Large intestine (tissue), 3 donors: ENCODE measurements around the gene ALG12. TPM values are rescaled to one million over a fixed set of nuclear protein-coding genes. Genes with fewer than 3 reads are reported as not detected.

Source experiments
- DNase-seq, 2 donors: peaks; one replicate each; pipeline versions ENCODE4 v3.0.0 to v3.0.0-alpha.2; 2013
- H3K27ac ChIP-seq: one replicate; pipeline ENCODE4 v1.5.1; 2013; ENCODE audit warnings: low read length
- H3K27me3 ChIP-seq: 2 replicates; pipeline ENCODE4 v1.6.1; 2013; ENCODE audit warnings: low read length; ENCODE audit not compliant: control insufficient read depth, insufficient read depth
- H3K36me3 ChIP-seq: 2 replicates; pipeline ENCODE4 v1.6.1; 2013; ENCODE audit warnings: low read length; ENCODE audit not compliant: control insufficient read depth, insufficient read depth
- H3K4me1 ChIP-seq: one replicate; pipeline ENCODE4 v1.6.1; 2013; ENCODE audit warnings: low read length; ENCODE audit not compliant: control insufficient read depth, insufficient read depth
- H3K4me3 ChIP-seq: one replicate; pipeline ENCODE4 v1.5.1; 2013; ENCODE audit warnings: low read length
- H3K9me3 ChIP-seq: one replicate; pipeline ENCODE4 v1.6.1; 2013; ENCODE audit warnings: mild to moderate bottlenecking, low read depth, low read length, moderate library complexity; ENCODE audit not compliant: control insufficient read depth
- WGBS: methylation state at CpG from one replicate; pipeline ENCODE4 v1.1.5; 2013; ENCODE audit warnings: low lambda C conversion rate; ENCODE audit not compliant: insufficient coverage; 5-methylcytosine and 5-hydroxymethylcytosine counted together
- polyA plus RNA-seq: library from polyadenylated mRNA; unstranded; fragments of 120-200 nt; gene quantifications from one replicate; pipeline ENCODE4 v1.2.1, GENCODE V29; 2013

ALG12 gene
- polyA plus RNA-seq, 1 donor: 27.8 TPM

DNA sequence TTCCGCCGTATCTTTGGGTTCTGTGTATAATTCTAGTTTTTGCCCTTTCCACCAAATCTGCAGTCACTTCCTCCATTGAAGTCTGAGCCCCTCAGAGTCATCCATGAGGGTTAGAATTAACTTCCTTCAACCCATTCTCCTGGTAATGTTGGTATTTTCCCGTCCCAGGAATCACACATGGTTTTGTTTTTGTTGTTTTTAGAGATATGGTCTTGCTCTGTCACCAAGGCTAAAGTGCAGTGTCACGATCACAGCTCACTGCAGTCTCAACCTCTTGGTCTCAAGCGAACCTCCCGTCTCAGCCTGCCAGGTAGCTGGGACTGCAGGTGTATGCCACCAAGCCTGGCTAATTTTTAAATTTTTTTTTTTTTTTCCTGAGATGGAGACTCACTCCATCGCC, 45.9 kb downstream of the ALG12 start:
- 100% methylated on average over 3 of the region's 7 CpGs for WGBS
- no peak overlapping the region for H3K4me3 ChIP-seq

DNA sequence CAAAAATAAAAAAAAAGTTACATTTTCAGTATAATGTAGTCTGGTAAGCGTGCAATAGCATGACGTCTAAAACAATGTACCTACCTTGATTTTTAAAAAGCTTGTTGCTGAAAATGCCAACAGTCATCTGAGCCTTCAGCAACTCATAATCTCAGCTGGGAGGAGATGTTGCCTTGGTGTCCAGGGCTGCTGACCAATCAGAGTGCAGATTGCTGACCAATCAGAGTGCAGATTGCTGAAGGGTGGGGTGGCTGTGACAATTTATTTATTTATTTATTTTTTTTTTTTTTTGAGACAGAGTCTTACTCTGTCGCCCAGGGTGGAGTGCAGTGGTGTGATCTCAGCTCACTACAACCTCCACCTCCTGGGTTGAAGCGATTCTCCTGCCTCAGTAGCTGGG, 46.8 kb downstream of the ALG12 start:
- peaks cover under 1% of the 10 kb centered on the region for H3K36me3 ChIP-seq
- H3K27ac ChIP-seq: no peak overlapping the region
- H3K9me3 ChIP-seq: peaks cover 27% of the 10 kb centered on the region
- no peak for DNase-seq
- no peak overlapping the region for H3K4me3 ChIP-seq
- no peaks in the 10 kb centered on the region for H3K4me1 ChIP-seq
- no CpG with 5 or more reads among the region's 4 CpGs for WGBS
- no peaks in the 10 kb centered on the region for H3K27me3 ChIP-seq

More for the DNA sequence above, 45.9 kb downstream of the ALG12 start:
- Histone ChIP-seq H3K27ac (no peak overlapping the region), H3K4me1 (no peaks in the 10 kb centered on the region), H3K36me3 (peaks cover 5% of the 10 kb centered on the region), H3K27me3 (no peaks in the 10 kb centered on the region), H3K9me3 (peaks cover 19% of the 10 kb centered on the region)
- no peak for DNase-seq

DNA sequence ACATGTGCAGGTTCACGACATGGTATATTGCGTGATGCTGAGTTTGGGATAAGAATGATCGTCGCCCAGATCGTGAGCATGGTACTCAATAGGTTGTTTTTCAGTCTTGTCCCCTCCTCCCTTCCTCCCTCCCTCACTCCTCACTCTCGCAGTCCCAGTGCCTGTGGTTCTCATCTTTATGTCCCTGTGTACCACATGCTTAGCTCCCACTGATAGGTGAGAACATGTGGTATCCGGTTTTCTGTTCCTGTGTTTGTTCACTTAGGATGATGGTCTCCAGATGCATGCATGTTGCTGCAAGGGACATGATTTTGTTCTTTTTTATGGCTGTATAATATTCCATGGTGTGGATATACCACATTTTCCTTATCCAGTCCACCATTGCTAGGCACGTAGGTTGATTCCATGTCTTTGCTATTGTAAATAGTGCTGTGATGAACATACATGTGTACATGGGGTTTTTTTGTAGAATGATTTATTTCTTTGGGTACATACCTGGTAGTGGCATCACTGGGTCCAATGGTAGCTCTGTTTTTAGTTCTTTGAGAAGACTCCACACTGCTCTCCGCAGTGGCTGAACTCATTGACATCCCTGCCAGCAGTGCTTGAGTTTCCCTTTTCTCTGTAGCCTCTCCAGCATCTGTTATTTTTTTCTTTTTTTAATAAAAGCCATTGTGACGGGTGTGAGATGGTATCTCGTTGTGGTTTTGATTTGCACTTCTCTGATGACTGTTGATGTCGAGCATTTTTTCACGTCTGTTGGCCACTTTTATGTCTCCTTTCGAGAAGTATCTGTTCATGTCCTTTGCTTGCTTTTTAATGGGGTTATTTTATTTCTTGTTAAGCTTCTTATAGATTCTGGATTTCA, 48.2 kb downstream of the ALG12 start:
- Histone ChIP-seq H3K27me3 (no peaks in the 10 kb centered on the region), H3K36me3 (no peaks in the 10 kb centered on the region), H3K4me3 (no peak overlapping the region), H3K9me3 (peaks cover 35% of the 10 kb centered on the region), H3K4me1 (no peaks in the 10 kb centered on the region), H3K27ac (no peak overlapping the region)
- 95% methylated on average over 4 of the region's 14 CpGs for WGBS
- DNase-seq: no peak

DNA sequence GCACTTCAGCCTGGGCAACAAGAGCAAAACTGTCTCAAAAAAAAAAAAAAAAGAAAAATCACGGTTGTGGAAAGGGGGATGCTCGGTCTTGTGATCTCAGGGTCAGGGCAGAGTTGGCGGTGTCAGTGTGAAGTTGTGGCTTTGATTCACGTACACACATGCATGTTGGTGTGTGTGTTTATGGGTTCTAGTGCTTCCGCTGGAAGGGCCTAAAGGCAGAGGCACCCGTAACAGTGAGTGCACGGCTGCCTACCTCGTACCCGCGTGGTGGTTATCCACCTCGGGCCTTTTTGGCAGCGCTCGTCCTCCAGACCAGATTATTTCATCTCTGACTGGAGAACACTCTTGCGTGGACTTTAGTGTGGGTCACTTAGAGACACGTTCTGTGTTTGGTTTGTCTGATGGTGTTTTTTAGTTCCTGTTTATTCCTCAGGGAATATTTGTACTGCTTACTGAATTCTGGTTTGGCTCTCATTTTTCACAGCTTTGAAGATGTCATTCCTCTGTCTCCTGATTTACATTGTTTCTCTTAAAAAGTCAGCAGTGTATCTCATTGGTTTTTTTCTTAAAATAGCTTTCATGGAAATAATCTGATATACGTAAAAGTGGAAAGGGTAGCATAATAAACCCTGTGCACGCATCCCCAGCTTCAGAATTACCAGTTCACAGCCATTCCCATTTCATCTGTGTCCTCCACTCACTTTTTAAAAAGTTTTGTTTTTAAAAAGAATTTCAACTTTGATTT, 49.0 kb downstream of the ALG12 start:
- Histone ChIP-seq H3K27ac (no peak overlapping the region), H3K36me3 (no peaks in the 10 kb centered on the region), H3K4me1 (no peaks in the 10 kb centered on the region), H3K27me3 (no peaks in the 10 kb centered on the region), H3K4me3 (no peak overlapping the region), H3K9me3 (peaks cover 36% of the 10 kb centered on the region)
- WGBS: no CpG with 5 or more reads among the region's 17 CpGs
- DNase-seq: no peak

DNA sequence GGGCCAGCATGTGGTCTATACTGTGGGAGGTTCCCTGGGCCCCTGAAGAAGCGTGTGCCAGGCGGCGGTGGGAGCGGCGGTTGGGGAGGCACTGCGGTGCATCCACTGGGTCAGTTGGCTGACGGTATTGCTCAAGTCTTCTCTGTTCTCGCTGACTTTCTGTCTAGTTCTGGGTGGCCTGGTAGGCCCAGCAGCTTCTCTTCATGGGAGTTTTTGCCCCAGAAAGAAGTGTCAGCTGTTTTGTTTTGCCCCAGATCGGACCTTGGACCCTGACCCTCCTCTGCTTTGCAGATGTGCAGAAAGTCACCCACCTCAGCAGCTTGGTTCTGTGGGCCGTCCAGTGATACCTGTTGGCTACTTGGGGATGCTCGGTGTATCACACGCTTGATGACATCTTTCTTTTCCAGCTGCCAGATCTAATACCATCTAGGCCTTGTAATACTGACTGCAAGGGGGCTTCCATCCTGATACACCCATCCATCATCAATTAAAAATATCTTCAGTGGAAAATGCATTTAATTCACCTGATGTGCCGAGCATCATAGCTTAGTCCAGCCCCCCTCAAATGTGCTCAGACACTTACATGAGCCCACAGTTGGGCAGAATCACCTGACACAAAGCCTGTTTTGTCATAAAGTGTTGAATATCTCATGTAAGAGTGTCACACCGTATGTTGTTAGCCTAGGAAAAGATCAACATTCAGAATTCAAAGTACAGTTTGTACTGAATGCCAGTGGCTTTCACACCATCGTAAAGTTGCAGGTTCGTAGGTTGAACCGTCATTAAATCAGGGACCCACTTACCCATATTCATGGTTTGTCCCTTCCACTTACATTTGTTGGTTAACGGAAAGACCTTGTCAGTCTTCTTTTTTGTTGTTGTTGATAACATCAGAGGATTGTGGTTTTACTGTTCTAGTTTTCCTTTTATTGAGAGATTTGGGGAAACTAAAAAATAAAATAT, 50.7 kb downstream of the ALG12 start:
- no CpG with 5 or more reads among the region's 18 CpGs for WGBS
- no peaks in the 10 kb centered on the region for H3K4me1 ChIP-seq
- no peak overlapping the region for H3K4me3 ChIP-seq
- H3K27ac ChIP-seq: no peak overlapping the region
- H3K27me3 ChIP-seq: no peaks in the 10 kb centered on the region
- H3K9me3 ChIP-seq: peaks cover 36% of the 10 kb centered on the region
- DNase-seq: no peak
- H3K36me3 ChIP-seq: no peaks in the 10 kb centered on the region

DNA sequence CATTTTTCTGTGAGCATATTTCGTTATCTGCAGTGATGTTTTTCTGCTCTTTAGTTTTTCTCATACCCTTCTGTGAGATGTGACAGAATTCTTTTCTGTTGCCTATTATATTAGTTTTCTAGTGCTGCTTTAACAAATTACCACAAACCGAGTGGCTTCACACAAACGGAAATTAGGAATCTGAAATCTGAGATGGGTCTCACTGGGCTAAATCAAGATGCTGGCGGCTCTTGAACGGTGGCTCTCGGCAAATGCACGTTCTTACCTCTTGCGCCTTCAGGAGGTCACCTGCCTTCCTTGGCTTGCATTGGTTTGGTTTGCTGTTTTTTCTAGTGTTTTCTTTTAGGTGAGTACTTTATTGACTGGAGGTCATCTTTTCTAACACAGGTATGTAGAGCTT, 51.6 kb downstream of the ALG12 start:
- Histone ChIP-seq H3K4me3 (no peak overlapping the region), H3K27ac (no peak overlapping the region), H3K36me3 (no peaks in the 10 kb centered on the region), H3K27me3 (no peaks in the 10 kb centered on the region), H3K9me3 (peaks cover 36% of the 10 kb centered on the region), H3K4me1 (no peaks in the 10 kb centered on the region)
- 100% methylated on average over 3 of the region's 8 CpGs for WGBS
- DNase-seq: no peak

DNA sequence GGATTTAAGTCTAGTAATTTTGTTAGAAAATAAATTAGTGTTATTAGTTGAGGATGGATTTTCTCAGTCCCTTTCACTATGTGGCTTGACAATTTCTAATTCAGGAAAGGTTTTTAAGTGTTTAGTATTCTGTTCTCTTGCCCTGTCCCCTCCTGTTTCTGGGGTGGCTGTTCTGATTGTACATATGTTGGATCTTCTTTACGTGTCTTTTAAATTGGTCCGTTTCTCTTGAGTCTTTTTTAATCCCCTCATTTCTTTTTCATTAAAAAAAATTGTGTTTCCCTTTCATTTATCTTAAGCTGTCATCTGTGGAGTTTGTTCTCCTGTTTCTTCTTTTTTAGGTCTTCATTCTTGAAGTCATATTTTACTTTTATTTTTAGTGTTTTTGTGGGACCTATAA, 52.1 kb downstream of the ALG12 start:
- no peaks in the 10 kb centered on the region for H3K36me3 ChIP-seq
- peaks cover 36% of the 10 kb centered on the region for H3K9me3 ChIP-seq
- no peak for DNase-seq
- no peaks in the 10 kb centered on the region for H3K27me3 ChIP-seq
- no CpG with 5 or more reads among the region's 2 CpGs for whole genome bisulfite sequencing
- no peaks in the 10 kb centered on the region for H3K4me1 ChIP-seq
- no peak overlapping the region for H3K4me3 ChIP-seq
- no peak overlapping the region for H3K27ac ChIP-seq

DNA sequence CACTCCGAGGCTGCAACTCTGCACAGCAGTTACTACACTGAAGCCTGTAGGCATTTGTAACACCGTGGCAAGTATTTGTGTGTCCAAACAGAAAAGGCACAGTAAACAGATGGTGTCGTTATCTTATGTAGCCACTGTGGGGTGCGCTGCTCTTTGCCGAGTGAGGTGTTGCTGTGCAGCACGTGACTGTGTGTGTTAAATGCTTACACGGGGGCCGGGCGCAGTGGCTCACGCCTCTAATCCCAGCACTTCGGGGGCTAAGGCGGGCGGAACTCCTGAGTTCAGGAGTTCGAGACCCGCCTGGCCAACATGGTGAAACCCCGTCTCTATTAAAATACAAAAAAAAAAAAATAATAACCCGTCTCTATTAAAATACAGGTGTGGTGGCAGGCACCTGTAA, 53.1 kb downstream of the ALG12 start:
- Histone ChIP-seq H3K4me1 (no peaks in the 10 kb centered on the region), H3K4me3 (no peak overlapping the region), H3K9me3 (peaks cover 36% of the 10 kb centered on the region), H3K27me3 (no peaks in the 10 kb centered on the region), H3K27ac (no peak overlapping the region), H3K36me3 (no peaks in the 10 kb centered on the region)
- no peak for DNase-seq
- WGBS: no CpG with 5 or more reads among the region's 17 CpGs

DNA sequence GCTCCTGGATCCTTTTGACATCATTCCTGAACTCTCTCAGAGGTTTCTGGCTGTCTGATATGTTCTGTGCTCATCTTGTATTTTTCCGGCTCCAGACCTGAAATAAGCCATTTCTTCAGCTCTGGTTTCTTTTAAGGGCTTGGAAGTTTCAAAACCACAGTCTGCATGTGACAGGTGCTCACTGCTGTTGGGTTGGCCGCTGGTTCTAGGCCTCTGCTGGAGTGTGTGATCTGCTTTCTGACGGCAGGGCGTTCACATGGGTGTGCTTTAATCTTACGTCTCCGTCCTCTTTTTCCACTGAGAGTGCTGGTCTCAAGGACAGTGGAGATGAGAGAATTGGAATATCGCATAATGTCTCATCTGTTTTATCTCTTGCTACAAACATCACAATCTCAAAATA, 54.3 kb downstream of the ALG12 start:
- WGBS: no CpG with 5 or more reads among the region's 7 CpGs
- Histone ChIP-seq H3K4me1 (no peaks in the 10 kb centered on the region), H3K36me3 (no peaks in the 10 kb centered on the region)

DNA sequence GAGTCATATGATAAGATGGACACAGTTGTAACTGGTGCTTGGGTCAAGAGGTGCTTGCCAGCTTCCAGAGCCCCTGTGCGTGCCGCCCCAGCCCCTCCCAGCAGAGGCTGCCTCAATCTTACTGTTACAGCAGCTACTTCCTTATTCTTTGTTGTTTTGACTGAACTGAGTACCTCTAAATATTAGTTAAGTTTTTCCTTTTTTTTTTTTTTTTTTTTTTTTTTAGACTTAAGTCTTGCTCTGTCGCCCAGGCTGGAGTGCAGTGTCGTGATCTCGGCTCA, 55.8 kb downstream of the ALG12 start:
- no peaks in the 10 kb centered on the region for H3K4me1 ChIP-seq
- no peak for DNase-seq
- no peak overlapping the region for H3K27ac ChIP-seq
- H3K36me3 ChIP-seq: no peaks in the 10 kb centered on the region
- H3K4me3 ChIP-seq: no peak overlapping the region
- no peaks in the 10 kb centered on the region for H3K27me3 ChIP-seq
- H3K9me3 ChIP-seq: peaks cover 18% of the 10 kb centered on the region
- WGBS: no CpG with 5 or more reads among the region's 5 CpGs

More for the DNA sequence above, 54.3 kb downstream of the ALG12 start:
- H3K4me3 ChIP-seq: no peak overlapping the region
- no peak for DNase-seq
- H3K27me3 ChIP-seq: no peaks in the 10 kb centered on the region
- no peak overlapping the region for H3K27ac ChIP-seq
- H3K9me3 ChIP-seq: peaks cover 26% of the 10 kb centered on the region
